Karpas-422 (cell line): ENCODE measurements around the gene WWOX. TPM values are rescaled to one million over a fixed set of nuclear protein-coding genes. Genes with fewer than 3 reads are reported as not detected.

Source experiments
- DNase-seq: peaks from one replicate; pipeline ENCODE4 v3.0.0-alpha.2; 2015
- H2AFZ ChIP-seq: fragments of 200-600 bp; sonication (generic); 2 replicates; pipeline ENCODE4 v1.6.1; 2014; ENCODE audit warnings: antibody characterized with exemption, low read length, mixed read lengths
- H3K27ac ChIP-seq: fragments of 200-600 bp; sonication (generic); 2 replicates; pipeline ENCODE4 v1.5.1; 2014; ENCODE audit warnings: mild to moderate bottlenecking, low read length, moderate library complexity
- H3K27me3 ChIP-seq: fragments of 200-600 bp; sonication (generic); 2 replicates; pipeline ENCODE4 v1.6.1; 2014; ENCODE audit warnings: low read length, mixed read lengths
- H3K36me3 ChIP-seq: fragments of 200-600 bp; sonication (generic); 2 replicates; pipeline ENCODE4 v1.6.1; 2014; ENCODE audit warnings: low read length, mixed read lengths; ENCODE audit not compliant: insufficient read depth
- H3K4me1 ChIP-seq: fragments of 200-600 bp; sonication (generic); 2 replicates; pipeline ENCODE4 v1.6.1; 2014; ENCODE audit warnings: mild to moderate bottlenecking, low read length, mixed read lengths
- H3K4me2 ChIP-seq: fragments of 200-600 bp; sonication (generic); 2 replicates; pipeline ENCODE4 v1.6.1; 2014; ENCODE audit warnings: low read length, low read depth, mild to moderate bottlenecking; ENCODE audit not compliant: poor library complexity, severe bottlenecking
- H3K4me3 ChIP-seq: fragments of 200-600 bp; sonication (generic); 2 replicates; pipeline ENCODE4 v1.5.1; 2014; ENCODE audit warnings: mild to moderate bottlenecking, antibody characterized with exemption, low read length, mixed read lengths
- H3K79me2 ChIP-seq: fragments of 200-600 bp; sonication (generic); 2 replicates; pipeline ENCODE4 v1.6.1; 2014; ENCODE audit warnings: mild to moderate bottlenecking, low read length, mixed read lengths
- H3K9ac ChIP-seq: fragments of 200-600 bp; sonication (generic); 2 replicates; pipeline ENCODE4 v1.6.0; 2014; ENCODE audit warnings: low read length
- H3K9me2 ChIP-seq: fragments of 200-600 bp; sonication (generic), shearing (Covaris generic); replicated peaks from 2 replicates; pipeline ENCODE4 v1.6.0; 2014; ENCODE audit warnings: mild to moderate bottlenecking, low read length, moderate library complexity; ENCODE audit not compliant: insufficient read depth
- H3K9me3 ChIP-seq: fragments of 300-700, 200-600 bp; sonication (generic); 2 replicates; pipeline ENCODE4 v1.6.1; 2014; ENCODE audit warnings: low read length, mixed read lengths
- H4K20me1 ChIP-seq: fragments of 200-600 bp; sonication (generic); 2 replicates; pipeline ENCODE4 v1.6.1; 2014; ENCODE audit warnings: mild to moderate bottlenecking, antibody characterized with exemption, low read length, low read depth; ENCODE audit not compliant: insufficient read depth
- total RNA-seq: library from RNA; depleted of rRNA; stranded (reverse); fragments of >200 nt; shearing (Covaris generic); gene quantifications from 2 replicates; pipeline ENCODE4 v1.2.3, GENCODE V29; 2014; ENCODE audit warnings: low replicate concordance

The WWOX gene
- total RNA-seq, 1 experiment from 2014 or later = 66.2 TPM

DNA sequence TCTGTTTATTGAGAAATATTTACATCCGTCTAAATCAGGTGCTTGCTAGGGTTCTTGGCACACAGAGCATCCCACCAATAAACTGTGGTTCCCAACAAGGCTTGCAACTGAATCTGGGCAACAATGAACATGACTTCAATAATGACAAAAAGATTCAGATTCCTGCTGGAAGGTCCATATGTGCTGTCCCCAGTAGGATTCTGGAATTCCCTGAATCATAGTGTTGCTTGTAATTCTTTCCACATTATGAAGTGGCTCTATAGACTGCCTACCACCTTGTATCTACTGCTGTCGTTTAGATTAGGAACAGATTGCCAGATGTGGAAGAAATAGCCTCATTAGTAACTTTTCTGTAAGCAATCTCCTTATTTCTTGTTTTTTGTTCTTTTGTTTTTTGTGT, 265.9 kb downstream of the WWOX start:
- no peak overlapping the region for H3K4me2 ChIP-seq
- no peaks in the 10 kb centered on the region for H3K9me2 ChIP-seq
- no peaks in the 10 kb centered on the region for H3K27me3 ChIP-seq
- no peaks in the 10 kb centered on the region for H3K79me2 ChIP-seq
- H3K4me3 ChIP-seq = no peak overlapping the region
- H3K4me1 ChIP-seq = no peaks in the 10 kb centered on the region
- no peaks in the 10 kb centered on the region for H3K36me3 ChIP-seq
- no peak overlapping the region for H2AFZ ChIP-seq
- no peak for DNase-seq
- no peak overlapping the region for H3K9ac ChIP-seq
- no peaks in the 10 kb centered on the region for H3K9me3 ChIP-seq
- no peak overlapping the region for H3K27ac ChIP-seq
- H4K20me1 ChIP-seq = no peaks in the 10 kb centered on the region

DNA sequence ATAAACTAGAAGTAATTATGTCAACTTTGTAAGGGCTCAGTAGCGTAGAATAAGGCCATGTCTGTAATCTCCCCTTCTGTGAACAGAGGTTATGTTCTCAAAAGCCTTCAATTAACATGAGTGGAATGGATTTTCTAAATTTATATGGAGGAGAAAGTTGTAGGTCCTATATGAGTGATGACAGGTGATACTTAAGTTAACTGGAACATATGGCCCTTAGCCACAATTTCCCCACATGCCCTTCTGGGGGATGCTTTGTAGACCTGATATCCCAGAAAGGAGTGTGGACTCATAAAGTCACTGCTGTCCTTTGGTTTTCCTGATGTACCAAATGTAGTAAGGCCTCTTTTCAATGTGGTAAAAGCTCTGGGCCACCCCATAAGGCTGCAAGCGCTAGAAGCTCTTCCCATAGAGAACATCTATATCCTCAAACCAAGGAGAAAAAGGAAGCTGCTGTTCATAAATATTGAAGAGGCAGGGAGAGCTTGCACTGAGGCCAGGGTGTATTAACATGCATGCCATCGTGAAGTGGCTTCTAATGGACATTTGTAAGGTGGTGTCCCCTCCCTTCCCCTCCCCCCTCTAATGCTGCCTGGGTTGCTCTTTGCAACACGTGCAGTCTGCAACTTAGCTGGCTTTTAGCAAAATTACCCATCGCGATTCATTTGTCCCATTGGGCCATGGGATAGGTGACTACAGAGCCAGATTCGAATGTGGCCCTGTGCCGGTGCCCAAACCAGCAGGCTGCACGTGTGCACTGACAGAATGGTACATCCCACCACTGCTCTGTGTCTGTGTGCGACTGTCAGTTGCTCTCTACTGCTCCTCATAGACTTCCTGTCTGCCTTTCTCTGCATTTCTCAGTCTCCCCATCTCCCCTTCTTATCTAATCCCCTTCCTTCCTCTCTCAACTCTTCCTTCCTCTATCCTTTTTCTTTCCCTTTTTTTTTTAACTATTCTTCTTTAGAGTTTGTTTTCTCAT, 269.0 kb downstream of the WWOX start:
- Histone ChIP-seq H3K4me1 (no peaks in the 10 kb centered on the region), H4K20me1 (no peaks in the 10 kb centered on the region; the same call in 1 of the 2 replicates), H3K4me3 (no peak overlapping the region), H3K9ac (no peak overlapping the region), H3K27ac (no peak overlapping the region), H3K27me3 (no peaks in the 10 kb centered on the region), H3K9me3 (no peaks in the 10 kb centered on the region), H3K9me2 (no peaks in the 10 kb centered on the region), H2AFZ (no peak overlapping the region), H3K4me2 (no peak overlapping the region), H3K36me3 (no peaks in the 10 kb centered on the region), H3K79me2 (no peaks in the 10 kb centered on the region)
- DNase-seq = no peak

DNA sequence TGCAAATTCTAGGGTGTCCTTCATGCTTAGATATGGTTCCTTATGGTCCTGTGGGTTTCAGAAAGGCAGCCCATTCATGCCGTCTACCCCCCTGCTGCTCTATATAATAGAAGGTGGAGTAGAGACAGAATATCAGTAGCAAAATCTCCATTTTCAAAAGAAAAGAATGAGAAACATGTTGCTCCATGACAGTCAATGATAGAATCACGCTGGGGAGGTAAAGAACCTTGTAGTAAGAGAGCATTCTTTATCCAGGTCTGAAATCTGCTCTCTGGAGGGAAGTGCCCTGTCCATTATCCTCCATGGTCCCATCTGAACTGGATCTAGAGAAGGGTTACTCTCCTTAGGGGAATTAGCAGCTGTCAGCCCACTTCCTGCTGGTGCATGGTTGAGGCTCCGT, 272.8 kb downstream of the WWOX start:
- H3K9me2 ChIP-seq = no peaks in the 10 kb centered on the region

DNA sequence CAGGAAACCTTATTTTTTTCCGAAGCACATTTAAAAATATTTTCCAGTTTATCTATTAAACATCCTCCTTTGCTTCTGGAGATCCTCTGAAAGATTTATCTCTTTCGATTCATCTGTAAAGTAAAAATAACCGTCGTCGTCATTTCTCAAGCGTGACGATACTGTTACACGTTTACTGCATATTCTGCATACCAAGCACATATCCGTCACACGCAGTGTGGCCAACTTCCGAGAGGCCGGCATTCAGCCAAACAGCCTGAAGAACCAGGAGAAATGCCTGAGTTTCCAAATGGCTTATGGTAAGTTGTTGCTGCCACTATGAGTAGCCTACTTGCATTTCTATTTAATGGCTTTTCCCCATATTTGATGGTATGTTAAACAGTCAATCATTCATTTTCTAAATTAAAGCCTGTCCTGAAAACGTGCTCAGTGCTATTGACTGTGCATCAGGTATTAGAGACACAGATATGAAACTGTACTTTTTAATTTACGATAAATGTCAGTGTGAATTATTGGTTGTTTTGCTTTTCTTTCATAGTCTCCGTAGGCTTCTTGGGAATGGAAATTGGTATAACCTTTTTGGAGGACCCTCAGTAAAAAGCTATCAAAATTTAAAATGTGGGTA, 275.7 kb downstream of the WWOX start:
- no peak overlapping the region for H3K4me3 ChIP-seq
- DNase-seq = no peak
- no peak overlapping the region for H3K27ac ChIP-seq
- no peaks in the 10 kb centered on the region; the same call in 1 of the 2 replicates for H4K20me1 ChIP-seq
- no peaks in the 10 kb centered on the region for H3K27me3 ChIP-seq
- no peaks in the 10 kb centered on the region for H3K4me1 ChIP-seq
- H3K9me3 ChIP-seq = no peaks in the 10 kb centered on the region
- H3K79me2 ChIP-seq = no peaks in the 10 kb centered on the region
- H3K9me2 ChIP-seq = no peaks in the 10 kb centered on the region
- H3K4me2 ChIP-seq = no peak overlapping the region
- no peak overlapping the region for H3K9ac ChIP-seq
- no peaks in the 10 kb centered on the region for H3K36me3 ChIP-seq
- no peak overlapping the region for H2AFZ ChIP-seq

More for the DNA sequence above, 272.8 kb downstream of the WWOX start:
- no peak overlapping the region for H3K4me2 ChIP-seq
- H3K4me3 ChIP-seq = no peak overlapping the region
- H3K79me2 ChIP-seq = no peaks in the 10 kb centered on the region
- no peaks in the 10 kb centered on the region for H3K9me3 ChIP-seq
- DNase-seq = no peak
- no peaks in the 10 kb centered on the region; the same call in 1 of the 2 replicates for H4K20me1 ChIP-seq
- H3K27ac ChIP-seq = no peak overlapping the region
- H3K36me3 ChIP-seq = no peaks in the 10 kb centered on the region
- H2AFZ ChIP-seq = no peak overlapping the region
- H3K27me3 ChIP-seq = no peaks in the 10 kb centered on the region
- no peaks in the 10 kb centered on the region for H3K4me1 ChIP-seq
- no peak overlapping the region for H3K9ac ChIP-seq

DNA sequence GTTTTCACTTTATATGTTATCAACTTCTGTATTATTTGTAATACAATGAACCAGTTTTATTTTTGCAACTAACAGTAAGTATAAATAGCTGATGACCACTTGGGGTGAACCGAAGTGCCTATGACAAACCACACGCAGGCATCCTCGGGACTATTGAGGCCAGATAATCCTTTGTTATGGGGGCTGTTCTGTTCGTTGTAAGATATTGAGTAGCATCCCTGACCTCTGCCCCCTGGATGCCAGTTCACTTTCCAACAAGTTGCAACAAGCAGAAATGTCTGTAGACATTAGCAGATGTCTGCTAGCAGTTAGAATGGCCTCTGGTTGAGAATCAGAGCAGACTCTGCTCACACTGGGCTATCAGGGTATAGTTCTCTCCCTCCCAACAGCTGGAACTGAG, 277.0 kb downstream of the WWOX start:
- Histone ChIP-seq H3K4me3 (no peak overlapping the region), H3K79me2 (no peaks in the 10 kb centered on the region), H3K9me3 (no peaks in the 10 kb centered on the region), H2AFZ (no peak overlapping the region), H3K27me3 (no peaks in the 10 kb centered on the region), H3K27ac (no peak overlapping the region), H4K20me1 (no peaks in the 10 kb centered on the region), H3K9ac (no peak overlapping the region), H3K36me3 (no peaks in the 10 kb centered on the region), H3K4me2 (no peak overlapping the region), H3K4me1 (no peaks in the 10 kb centered on the region), H3K9me2 (no peaks in the 10 kb centered on the region)
- no peak for DNase-seq

DNA sequence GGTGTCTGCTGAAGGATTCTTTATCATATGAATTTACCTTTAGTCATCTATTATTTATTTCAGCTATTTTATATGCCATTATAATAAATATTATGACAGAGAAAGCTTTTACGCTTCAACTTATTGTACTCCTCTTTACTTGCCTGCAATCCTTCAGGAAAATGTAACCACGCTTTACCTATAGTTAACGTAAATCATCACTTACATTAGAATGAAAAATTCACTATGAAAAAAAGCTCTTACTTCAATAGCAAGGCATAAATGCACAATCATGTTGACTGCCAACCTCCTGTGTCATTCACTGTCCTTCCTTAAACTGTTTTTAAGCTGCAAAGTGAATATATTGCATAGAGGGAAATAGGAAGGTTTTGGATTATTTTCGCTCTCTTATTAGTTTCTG, 277.9 kb downstream of the WWOX start:
- no peaks in the 10 kb centered on the region for H3K27me3 ChIP-seq
- no peaks in the 10 kb centered on the region for H3K79me2 ChIP-seq
- H3K27ac ChIP-seq = no peak overlapping the region
- H4K20me1 ChIP-seq = no peaks in the 10 kb centered on the region
- no peaks in the 10 kb centered on the region for H3K36me3 ChIP-seq
- H3K4me3 ChIP-seq = no peak overlapping the region
- no peak overlapping the region for H3K9ac ChIP-seq
- no peaks in the 10 kb centered on the region for H3K9me2 ChIP-seq
- H3K4me2 ChIP-seq = no peak overlapping the region
- H3K9me3 ChIP-seq = no peaks in the 10 kb centered on the region
- H2AFZ ChIP-seq = no peak overlapping the region
- DNase-seq = no peak
- no peaks in the 10 kb centered on the region for H3K4me1 ChIP-seq

DNA sequence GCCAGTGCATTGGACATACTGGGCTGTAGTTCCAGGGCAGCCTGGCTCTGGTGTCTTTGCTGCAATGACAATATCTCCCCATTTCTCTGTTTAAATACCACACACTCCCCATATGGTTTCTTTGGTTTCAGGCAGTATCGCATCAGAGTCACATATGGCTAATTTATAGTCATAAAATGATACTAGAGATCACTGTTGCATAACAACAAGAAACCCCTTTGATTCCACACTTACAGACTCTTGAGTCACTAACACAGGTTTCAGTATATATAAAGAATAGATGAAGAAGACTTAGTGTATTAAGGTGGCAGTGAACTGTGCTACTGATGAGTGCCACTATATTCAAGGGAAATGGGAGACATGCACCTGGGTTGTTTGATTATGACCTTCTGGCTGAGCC, 281.6 kb downstream of the WWOX start:
- no peaks in the 10 kb centered on the region for H3K27me3 ChIP-seq
- H3K79me2 ChIP-seq = no peaks in the 10 kb centered on the region
- H3K9me3 ChIP-seq = no peaks in the 10 kb centered on the region
- H3K36me3 ChIP-seq = no peaks in the 10 kb centered on the region
- H3K4me1 ChIP-seq = no peaks in the 10 kb centered on the region
- H4K20me1 ChIP-seq = no peaks in the 10 kb centered on the region
- H3K27ac ChIP-seq = no peak overlapping the region
- H3K9ac ChIP-seq = no peak overlapping the region
- DNase-seq = no peak
- H3K4me3 ChIP-seq = no peak overlapping the region
- no peak overlapping the region for H2AFZ ChIP-seq
- H3K9me2 ChIP-seq = no peaks in the 10 kb centered on the region
- H3K4me2 ChIP-seq = no peak overlapping the region

DNA sequence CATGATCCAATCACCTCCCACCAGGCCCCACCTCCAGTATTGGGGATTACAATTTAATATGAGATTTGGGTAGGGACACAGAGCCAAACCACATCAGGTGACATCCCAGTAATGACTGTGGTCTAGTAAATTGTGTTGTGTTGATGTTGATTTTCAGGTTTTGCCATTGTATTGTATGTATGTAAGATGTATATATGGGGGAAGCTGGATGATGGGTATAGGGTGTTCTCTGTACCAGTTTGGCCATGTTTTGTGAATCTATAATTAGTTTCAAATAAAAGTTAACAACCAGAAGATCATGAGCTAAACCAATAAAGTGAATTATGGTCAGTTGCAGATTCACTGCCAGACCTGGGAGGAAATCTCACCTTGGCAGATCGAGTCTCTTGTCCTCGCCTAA, 283.7 kb downstream of the WWOX start:
- no peak overlapping the region for H2AFZ ChIP-seq
- no peak for DNase-seq
- H3K36me3 ChIP-seq = no peaks in the 10 kb centered on the region
- no peak overlapping the region for H3K4me3 ChIP-seq
- no peak overlapping the region for H3K27ac ChIP-seq
- no peaks in the 10 kb centered on the region for H3K79me2 ChIP-seq
- H4K20me1 ChIP-seq = no peaks in the 10 kb centered on the region
- no peaks in the 10 kb centered on the region for H3K27me3 ChIP-seq
- H3K9me2 ChIP-seq = no peaks in the 10 kb centered on the region
- H3K9me3 ChIP-seq = no peaks in the 10 kb centered on the region
- no peak overlapping the region for H3K9ac ChIP-seq
- H3K4me2 ChIP-seq = no peak overlapping the region
- H3K4me1 ChIP-seq = no peaks in the 10 kb centered on the region
